OCI-LY1 (cell line): Measurements from ENCODE around the gene TMEM45B.

ENCODE experiments used
- CTCF ChIP-seq: fragments of 200-600 bp; sonication (generic), shearing (Covaris generic); IDR thresholded peaks from 2 replicates; pipeline ENCODE4 v1.5.1; 2017; ENCODE audit warnings: mild to moderate bottlenecking, antibody characterized with exemption, low read length, moderate library complexity, mixed read lengths
- EZH2 ChIP-seq: fragments of 200-600 bp; sonication (generic), shearing (Covaris generic); IDR thresholded peaks from 2 replicates; pipeline ENCODE4 v1.8.0; 2017; ENCODE audit warnings: borderline replicate concordance, mixed run types, mild to moderate bottlenecking, antibody characterized with exemption, low read length, moderate library complexity, mixed read lengths

GRCh38 chr11:129861702-129862522 lies 46.3 kb downstream of the TMEM45B start:
- TF ChIP-seq CTCF (no peak), EZH2 (no peak)
